OCI-LY1 (cell line): Measurements from ENCODE around the gene SEMA6B.
"Not testable (repeated sequence)": the region's sequence is repeated elsewhere in the genome, so short reads cannot be mapped to it uniquely, and the experiment has no call there.

Source experiments
- H2AFZ ChIP-seq: fragments of 200-600 bp; sonication (generic), shearing (Covaris generic); 2 replicates; pipeline ENCODE4 v1.6.0; 2014; ENCODE audit warnings: antibody characterized with exemption, mild to moderate bottlenecking, low read length
- H3F3A ChIP-seq: fragments of 200-600 bp; sonication (generic), shearing (Covaris generic); 2 replicates; pipeline ENCODE4 v1.6.0; 2014; ENCODE audit warnings: mild to moderate bottlenecking, antibody characterized with exemption, low read length, moderate library complexity; ENCODE audit not compliant: insufficient read depth
- H3K27ac ChIP-seq: fragments of 200-600 bp; sonication (generic); 2 replicates; pipeline ENCODE4 v1.5.1; 2014; ENCODE audit warnings: low read length, mixed run types, mild to moderate bottlenecking, low read depth; ENCODE audit not compliant: poor library complexity, severe bottlenecking
- H3K27me3 ChIP-seq: fragments of 200-600 bp; sonication (generic); 2 replicates; pipeline ENCODE4 v1.6.0; 2014; ENCODE audit warnings: antibody characterized with exemption, mild to moderate bottlenecking, low read length, moderate library complexity; ENCODE audit not compliant: insufficient read depth
- H3K36me3 ChIP-seq: fragments of 200-600 bp; sonication (generic); 2 replicates; pipeline ENCODE4 v1.6.1; 2014; ENCODE audit warnings: mild to moderate bottlenecking, antibody characterized with exemption, low read length, moderate library complexity, mixed read lengths; ENCODE audit not compliant: insufficient read depth
- H3K4me1 ChIP-seq: fragments of 200-600 bp; sonication (generic); 2 replicates; pipeline ENCODE4 v1.5.1; 2014; ENCODE audit warnings: mild to moderate bottlenecking, low read length, moderate library complexity; ENCODE audit not compliant: insufficient read depth, severe bottlenecking
- H3K4me2 ChIP-seq: fragments of 200-600 bp; sonication (generic), shearing (Covaris generic); 2 replicates; pipeline ENCODE4 v1.6.1; 2014; ENCODE audit warnings: low read length
- H3K4me3 ChIP-seq: fragments of 200-600 bp; sonication (generic); 2 replicates; pipeline ENCODE4 v1.5.1; 2014; ENCODE audit warnings: low read length, low read depth, mild to moderate bottlenecking, mixed read lengths; ENCODE audit not compliant: poor library complexity, severe bottlenecking
- H3K79me2 ChIP-seq: fragments of 200-600 bp; shearing (Covaris generic); 2 replicates; pipeline ENCODE4 v1.6.1; 2016; ENCODE audit warnings: mixed run types, low read length, mixed read lengths; ENCODE audit not compliant: insufficient read depth
- H3K9ac ChIP-seq: fragments of 200-600 bp; sonication (generic), shearing (Covaris generic); 2 replicates; pipeline ENCODE4 v1.6.1; 2014; ENCODE audit warnings: mild to moderate bottlenecking, low read length, mixed read lengths
- H3K9me2 ChIP-seq: fragments of 200-600 bp; sonication (generic), shearing (Covaris generic); 2 replicates; pipeline ENCODE4 v1.6.1; 2014; ENCODE audit warnings: low read depth, mild to moderate bottlenecking, low read length, mixed read lengths
- H3K9me3 ChIP-seq: fragments of 200-600 bp; shearing (Covaris generic); 2 replicates; pipeline ENCODE4 v1.6.1; 2014; ENCODE audit warnings: low read length, mixed read lengths
- H4K20me1 ChIP-seq: fragments of 200-600 bp; sonication (generic), shearing (Covaris generic); 2 replicates; pipeline ENCODE4 v1.6.0; 2016; ENCODE audit warnings: mild to moderate bottlenecking, low read length; ENCODE audit not compliant: insufficient read depth
- CTCF ChIP-seq: fragments of 200-600 bp; sonication (generic), shearing (Covaris generic); IDR thresholded peaks from 2 replicates; pipeline ENCODE4 v1.5.1; 2017; ENCODE audit warnings: mild to moderate bottlenecking, antibody characterized with exemption, low read length, moderate library complexity, mixed read lengths
- EZH2 ChIP-seq: fragments of 200-600 bp; sonication (generic), shearing (Covaris generic); IDR thresholded peaks from 2 replicates; pipeline ENCODE4 v1.8.0; 2017; ENCODE audit warnings: borderline replicate concordance, mixed run types, mild to moderate bottlenecking, antibody characterized with exemption, low read length, moderate library complexity, mixed read lengths

Gene SEMA6B

GRCh38 chr19:4531562-4532165 lies 27.8 kb downstream of the SEMA6B start:
- TF ChIP-seq EZH2 = no peak
- no peak for TF ChIP-seq CTCF
- peaks cover 4% of the 10 kb centered on the region; the same call in 1 of the 2 replicates for H3K27me3 ChIP-seq
- no peak overlapping the region for H2AFZ ChIP-seq
- no peak overlapping the region for H3K4me2 ChIP-seq
- no peak overlapping the region for H3K27ac ChIP-seq
- H4K20me1 ChIP-seq = no peaks in the 10 kb centered on the region
- H3K4me1 ChIP-seq = peaks cover 15% of the 10 kb centered on the region
- H3K4me3 ChIP-seq = no peak overlapping the region
- H3K9ac ChIP-seq = no peak overlapping the region
- no peaks in the 10 kb centered on the region for H3K9me2 ChIP-seq
- no peaks in the 10 kb centered on the region for H3F3A ChIP-seq
- no peaks in the 10 kb centered on the region for H3K79me2 ChIP-seq
- no peaks in the 10 kb centered on the region for H3K9me3 ChIP-seq
- no peaks in the 10 kb centered on the region for H3K36me3 ChIP-seq

DNA sequence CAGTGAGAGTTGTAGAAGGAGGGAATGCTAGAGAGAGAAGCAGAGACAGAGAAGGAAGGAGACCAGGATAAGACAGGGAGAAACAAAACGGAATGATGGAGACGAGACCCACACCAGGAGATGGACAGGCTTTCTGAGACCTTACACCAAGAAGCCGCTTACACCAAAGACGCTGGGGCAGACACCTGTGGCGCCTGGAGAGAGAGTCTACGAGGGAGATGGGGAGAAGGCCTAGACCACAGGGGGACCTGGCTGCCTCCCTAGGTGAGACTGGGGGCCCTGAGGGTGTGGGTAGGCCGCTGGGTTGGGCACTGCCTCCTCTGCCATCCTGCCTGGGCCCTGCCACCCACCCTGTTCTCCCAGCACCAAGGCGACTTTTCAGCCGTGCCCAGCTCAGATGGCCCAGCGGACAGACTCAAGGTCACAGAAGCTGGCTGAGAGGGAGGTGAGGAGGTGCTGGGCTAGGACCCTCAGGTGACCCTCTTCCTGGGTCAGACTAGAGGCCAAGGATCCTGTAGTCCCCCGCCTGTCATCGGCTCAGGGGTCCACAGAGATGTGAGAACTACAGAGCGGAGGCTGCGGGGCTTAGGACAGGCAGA lies 29.5 kb downstream of the SEMA6B start:
- Histone ChIP-seq H3F3A (no peaks in the 10 kb centered on the region), H3K27ac (no peak overlapping the region), H3K27me3 (peaks cover 4% of the 10 kb centered on the region; the same call in 1 of the 2 replicates), H2AFZ (no peak overlapping the region), H3K9ac (no peak overlapping the region), H3K79me2 (no peaks in the 10 kb centered on the region), H4K20me1 (no peaks in the 10 kb centered on the region), H3K9me3 (no peaks in the 10 kb centered on the region), H3K4me3 (no peak overlapping the region), H3K4me1 (peaks cover 7% of the 10 kb centered on the region), H3K9me2 (no peaks in the 10 kb centered on the region), H3K36me3 (no peaks in the 10 kb centered on the region), H3K4me2 (no peak overlapping the region)
- TF ChIP-seq CTCF = no peak
- TF ChIP-seq EZH2 = no peak

DNA sequence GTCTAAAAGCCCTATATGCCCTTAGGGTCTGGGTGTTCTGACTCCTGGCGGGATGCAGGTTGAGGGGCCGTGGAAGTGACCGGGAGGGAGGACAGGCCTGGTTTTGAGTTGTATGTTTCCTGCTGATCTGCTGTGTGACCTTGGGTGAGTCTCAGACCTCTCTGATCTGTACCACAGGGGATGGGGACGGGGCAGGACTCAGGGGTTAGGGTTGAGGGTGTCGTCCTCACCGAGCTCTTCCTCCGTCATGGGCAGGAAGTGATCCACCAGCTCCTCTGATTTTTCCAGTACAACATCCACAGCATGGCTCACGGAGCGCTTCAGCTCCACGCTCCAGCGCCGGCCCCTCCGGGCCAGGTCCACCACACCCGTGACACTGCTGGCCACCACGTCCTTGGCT lies 30.6 kb downstream of the SEMA6B start:
- Histone ChIP-seq H3K79me2 (no peaks in the 10 kb centered on the region), H3K9me3 (no peaks in the 10 kb centered on the region), H3K9ac (no peak overlapping the region), H3K9me2 (no peaks in the 10 kb centered on the region), H3K4me2 (no peak overlapping the region), H4K20me1 (no peaks in the 10 kb centered on the region), H3K27me3 (peaks cover under 1% of the 10 kb centered on the region; the same call in 1 of the 2 replicates), H2AFZ (no peak overlapping the region), H3F3A (no peaks in the 10 kb centered on the region), H3K27ac (no peak overlapping the region), H3K4me3 (no peak overlapping the region), H3K36me3 (no peaks in the 10 kb centered on the region), H3K4me1 (no peaks in the 10 kb centered on the region)
- no peak for TF ChIP-seq CTCF
- no peak for TF ChIP-seq EZH2

DNA sequence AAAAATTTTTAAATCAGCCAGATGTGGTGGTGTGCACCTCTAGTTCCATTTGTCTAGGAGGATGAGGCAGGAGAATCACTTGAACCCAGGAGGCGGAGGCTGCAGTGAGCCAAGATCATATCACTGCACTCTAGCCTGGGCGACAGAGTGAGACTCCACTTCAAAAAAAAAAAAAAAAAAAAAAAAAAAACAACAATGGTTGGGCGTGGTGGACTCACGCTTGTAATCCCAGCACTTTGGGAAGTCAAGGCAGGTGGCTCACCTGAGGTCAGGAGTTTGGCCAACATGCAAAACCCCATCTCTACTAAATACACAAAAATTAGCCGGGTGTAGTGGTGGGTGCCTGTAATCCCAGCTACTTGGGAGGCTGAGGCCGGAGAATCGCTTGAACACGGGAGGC lies 32.1 kb downstream of the SEMA6B start:
- not testable (repeated sequence) for H3F3A ChIP-seq, H4K20me1 ChIP-seq, H3K79me2 ChIP-seq, H3K4me1 ChIP-seq, H3K36me3 ChIP-seq, H3K9me2 ChIP-seq, H3K9ac ChIP-seq, H3K9me3 ChIP-seq, H3K4me2 ChIP-seq, H3K27ac ChIP-seq, H3K27me3 ChIP-seq, H2AFZ ChIP-seq, H3K4me3 ChIP-seq
